Measurements from ENCODE around the gene GCN1.

DNA sequence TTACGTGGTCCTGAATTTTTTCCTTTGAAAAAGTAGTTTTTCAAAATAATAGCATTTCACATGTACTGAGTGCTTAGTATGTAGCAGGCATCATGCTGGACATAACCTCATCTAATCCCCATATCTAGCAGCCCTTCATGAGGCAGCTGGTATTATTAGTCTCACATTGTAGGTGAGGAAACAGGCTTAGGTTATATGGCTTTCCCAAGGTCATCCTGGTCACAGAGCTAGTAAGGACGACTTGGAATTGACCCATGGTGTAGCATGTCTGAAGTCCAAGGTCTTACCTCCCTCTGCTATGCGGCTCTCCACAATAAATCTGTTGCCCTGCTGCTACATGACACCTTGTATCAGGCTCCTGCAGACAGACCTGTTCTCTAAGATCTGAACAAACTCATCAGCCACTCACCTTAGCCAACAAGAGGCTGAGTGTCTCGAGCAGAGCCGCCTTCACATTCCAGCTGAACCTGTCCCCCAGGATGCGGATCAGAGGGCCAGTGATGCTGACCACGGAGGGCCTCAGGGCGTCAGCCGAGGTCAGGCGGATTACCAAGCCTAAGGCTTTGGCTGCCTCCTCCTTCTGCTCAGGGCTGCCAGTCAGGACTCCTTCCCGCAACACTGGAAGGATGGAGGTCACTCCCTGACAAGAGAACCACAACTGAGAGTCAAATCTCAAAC is 58.3 kb downstream of the GCN1 start:
- TF ChIP-seq, protein P1, sequence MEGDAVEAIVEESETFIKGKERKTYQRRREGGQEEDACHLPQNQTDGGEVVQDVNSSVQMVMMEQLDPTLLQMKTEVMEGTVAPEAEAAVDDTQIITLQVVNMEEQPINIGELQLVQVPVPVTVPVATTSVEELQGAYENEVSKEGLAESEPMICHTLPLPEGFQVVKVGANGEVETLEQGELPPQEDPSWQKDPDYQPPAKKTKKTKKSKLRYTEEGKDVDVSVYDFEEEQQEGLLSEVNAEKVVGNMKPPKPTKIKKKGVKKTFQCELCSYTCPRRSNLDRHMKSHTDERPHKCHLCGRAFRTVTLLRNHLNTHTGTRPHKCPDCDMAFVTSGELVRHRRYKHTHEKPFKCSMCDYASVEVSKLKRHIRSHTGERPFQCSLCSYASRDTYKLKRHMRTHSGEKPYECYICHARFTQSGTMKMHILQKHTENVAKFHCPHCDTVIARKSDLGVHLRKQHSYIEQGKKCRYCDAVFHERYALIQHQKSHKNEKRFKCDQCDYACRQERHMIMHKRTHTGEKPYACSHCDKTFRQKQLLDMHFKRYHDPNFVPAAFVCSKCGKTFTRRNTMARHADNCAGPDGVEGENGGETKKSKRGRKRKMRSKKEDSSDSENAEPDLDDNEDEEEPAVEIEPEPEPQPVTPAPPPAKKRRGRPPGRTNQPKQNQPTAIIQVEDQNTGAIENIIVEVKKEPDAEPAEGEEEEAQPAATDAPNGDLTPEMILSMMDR (conservative IDR thresholded peaks at IDR 0.05): no peak
- TF ChIP-seq ZFX (IDR thresholded peaks at IDR 0.05): no peak

Measured in C4-2B (cell line).